Measurements from ENCODE around the gene CD8A.

Gene CD8A

DNA sequence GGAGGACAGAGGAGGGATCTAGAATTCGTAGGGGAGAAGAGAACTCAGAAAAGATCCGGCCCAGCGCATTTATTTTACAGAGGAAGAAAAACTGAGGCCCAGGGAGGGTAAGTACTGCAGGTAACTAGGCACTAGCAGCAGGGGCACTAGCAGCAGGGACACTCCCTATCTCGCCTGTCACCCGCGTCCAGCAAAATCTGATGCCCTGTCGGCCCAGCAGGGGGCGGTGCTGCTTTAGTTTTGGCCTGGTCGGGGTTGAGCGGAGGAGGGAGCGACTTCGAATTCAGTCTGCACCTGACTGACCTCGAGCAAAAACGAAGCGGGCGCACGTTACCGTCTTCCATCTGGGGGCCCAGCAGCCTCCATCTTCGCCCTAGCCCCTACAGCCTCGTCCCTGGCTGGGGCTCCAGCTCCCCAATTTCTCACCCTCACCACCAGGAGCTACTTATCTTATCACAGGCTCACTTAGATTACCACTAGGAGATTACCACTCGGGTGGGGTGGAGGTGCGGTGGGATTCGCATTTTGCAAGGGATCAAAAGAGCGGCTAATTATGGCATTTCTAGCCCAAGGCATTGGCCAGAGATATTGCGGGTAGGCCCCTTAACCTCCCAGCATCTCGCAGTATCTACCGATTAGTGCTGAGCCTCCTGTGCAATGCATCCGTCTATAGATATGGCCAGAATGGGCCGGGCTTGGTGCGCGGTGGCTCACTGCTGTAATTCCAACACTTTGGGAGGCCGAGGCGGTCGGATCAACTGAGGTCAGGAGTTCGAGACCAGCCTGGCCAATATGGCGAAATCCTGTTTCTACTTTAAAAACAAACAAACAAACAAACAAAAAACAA, 17.8 kb upstream of the CD8A start:
- peak; percentile 93 for DNase-seq

DNA sequence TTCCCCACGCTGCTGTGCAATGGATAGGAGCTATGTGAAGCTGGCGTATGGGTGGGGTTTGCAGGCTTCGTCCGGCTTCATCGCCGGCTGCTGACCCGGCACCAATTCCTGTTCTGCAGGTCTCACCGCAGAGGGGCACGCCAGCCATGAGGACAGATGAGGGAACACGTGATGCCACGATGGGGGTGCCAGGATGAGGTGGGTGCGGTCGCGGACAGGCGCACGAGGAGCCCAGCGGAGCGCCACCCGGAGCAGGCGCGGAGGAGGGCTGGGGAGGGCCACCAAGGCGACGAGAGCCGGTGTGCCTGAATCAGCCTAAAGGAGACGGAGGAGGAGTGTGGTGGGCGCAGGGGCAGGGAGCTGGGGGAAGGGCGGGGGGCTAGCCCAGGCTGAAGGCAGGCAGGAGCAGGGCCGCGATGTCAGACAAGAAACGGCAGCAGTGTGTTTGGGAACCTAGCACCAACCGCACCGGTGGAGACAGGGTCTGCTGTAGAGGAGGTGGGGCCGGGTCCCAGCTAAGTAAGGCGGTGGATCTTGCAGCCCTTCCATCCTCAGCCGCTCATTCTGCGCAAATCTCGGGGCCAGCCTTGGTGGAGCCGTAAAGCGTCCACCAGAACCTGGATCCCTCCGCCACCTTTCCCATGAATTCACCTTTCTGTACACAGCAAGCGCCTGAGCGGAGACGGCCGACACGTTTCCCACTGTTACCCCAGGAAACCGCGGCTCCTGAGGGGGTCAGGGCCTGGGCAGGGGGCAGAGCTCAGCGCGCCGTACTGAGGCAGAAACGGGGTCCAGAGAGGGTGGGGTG, 17.0 kb upstream of the CD8A start:
- DNase-seq: peak; percentile 78

GRCh38 chr2:86807133-86807467, 16.4 kb upstream of the CD8A start:
- no peak for DNase-seq

DNA sequence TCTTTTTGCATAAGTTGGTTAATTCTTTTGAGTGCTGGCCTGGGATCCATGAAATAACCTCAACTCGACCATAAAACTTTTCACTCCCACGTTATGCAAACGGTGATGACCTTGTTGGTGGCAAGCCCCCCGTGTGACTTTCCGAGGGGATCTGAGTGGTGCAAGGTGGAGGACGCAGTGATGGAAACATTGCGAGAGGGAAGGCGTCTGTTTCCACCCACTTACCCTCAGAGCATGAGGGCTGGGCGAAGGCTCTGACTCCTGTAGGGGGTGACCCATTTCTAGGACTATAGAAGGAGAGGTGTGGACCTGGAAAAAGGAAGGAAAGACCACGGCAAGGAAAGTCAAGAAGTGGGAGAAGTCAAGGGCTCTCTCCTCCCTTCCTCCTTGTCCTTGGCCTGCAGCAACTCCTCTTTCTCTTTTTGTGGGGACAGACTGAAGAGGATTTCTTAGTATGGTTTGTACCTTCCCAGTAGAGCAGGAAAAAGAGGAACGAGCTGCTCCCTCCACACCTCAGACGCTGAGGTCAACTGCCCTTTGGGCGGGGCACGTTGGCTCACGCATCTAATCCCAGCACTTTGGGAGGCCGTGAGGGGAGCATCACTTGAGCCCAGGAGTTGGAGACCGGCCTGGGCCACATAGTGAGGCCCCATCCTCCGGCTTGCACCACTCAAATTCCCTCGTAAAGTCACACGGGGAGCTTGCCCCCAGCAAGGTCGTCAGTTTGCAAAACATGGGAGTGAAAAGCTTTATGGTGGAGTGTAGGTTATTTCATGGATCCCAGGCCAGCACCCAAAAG, 15.5 kb upstream of the CD8A start:
- no peak for DNase-seq

- no peak for DNase-seq
Measured at GRCh38 chr2:86800856-86801567, 10.3 kb upstream of the CD8A start.

DNA sequence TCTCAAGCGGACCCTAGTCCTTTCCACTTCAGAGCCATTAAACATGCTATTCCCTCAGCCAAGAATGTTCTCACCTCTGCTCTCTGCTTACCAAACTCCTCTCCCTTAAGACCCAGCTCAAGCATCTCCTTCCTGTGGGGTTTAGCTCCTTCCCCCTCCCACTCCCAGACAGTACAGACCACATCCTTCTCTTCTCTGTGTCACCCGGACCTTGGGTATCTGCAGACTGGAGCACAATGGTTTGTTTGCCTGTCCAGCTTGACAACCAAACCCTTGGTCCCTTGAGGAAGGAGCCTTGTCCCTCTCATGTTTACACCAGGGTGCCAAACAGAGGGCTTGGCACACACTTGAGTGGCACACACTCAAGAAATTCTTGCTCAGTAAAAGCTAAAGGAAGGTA, 4.1 kb upstream of the CD8A start:
- no peak for DNase-seq

DNA sequence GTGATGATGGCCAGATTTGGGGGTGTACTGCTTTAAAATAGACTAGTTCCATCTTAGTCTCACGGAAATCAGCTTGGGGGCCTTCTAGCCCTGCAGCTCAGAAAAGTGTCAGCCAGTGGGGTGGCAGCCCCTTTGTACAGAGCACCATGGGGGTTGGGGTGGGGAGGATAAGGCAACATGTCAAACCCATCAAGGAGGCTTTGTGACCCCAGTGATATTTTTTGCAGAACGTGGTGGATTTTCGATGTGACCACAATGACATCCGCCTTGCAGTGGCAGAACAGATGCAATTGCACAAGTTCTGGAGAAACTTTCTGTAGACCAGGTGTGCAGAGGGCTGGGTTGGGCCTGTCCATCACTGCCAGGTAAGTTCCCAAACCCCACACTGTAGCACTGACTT, 3.0 kb upstream of the CD8A start:
- DNase-seq: no peak

- DNase-seq: no peak
Measured at GRCh38 chr2:86791573-86791972, 860 bp upstream of the CD8A start.

GRCh38 chr2:86790134-86790675, 508 bp downstream of the CD8A start:
- DNase-seq: no peak

DNA sequence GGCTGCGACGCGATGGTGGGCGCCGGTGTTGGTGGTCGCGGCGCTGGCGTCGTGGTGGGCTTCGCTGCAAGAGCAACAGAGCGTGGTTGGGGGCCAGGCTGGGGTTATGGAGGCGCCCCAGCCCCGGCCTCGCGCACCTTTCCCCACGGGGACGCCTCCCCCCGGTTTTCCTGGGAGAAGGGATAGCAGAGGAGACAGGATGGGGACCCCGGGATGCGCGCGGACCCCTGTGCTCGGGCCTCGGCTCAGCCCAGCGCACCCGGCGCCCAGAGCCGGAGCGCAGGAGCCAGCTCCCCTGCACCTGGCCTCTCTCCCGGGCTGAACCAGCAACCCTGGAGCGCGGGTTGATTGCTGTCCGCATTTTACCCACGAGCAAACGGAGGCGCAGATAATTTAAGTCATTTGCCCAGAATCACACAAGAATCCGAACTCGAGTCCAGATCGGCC, 1.0 kb downstream of the CD8A start:
- DNase-seq: no peak

DNA sequence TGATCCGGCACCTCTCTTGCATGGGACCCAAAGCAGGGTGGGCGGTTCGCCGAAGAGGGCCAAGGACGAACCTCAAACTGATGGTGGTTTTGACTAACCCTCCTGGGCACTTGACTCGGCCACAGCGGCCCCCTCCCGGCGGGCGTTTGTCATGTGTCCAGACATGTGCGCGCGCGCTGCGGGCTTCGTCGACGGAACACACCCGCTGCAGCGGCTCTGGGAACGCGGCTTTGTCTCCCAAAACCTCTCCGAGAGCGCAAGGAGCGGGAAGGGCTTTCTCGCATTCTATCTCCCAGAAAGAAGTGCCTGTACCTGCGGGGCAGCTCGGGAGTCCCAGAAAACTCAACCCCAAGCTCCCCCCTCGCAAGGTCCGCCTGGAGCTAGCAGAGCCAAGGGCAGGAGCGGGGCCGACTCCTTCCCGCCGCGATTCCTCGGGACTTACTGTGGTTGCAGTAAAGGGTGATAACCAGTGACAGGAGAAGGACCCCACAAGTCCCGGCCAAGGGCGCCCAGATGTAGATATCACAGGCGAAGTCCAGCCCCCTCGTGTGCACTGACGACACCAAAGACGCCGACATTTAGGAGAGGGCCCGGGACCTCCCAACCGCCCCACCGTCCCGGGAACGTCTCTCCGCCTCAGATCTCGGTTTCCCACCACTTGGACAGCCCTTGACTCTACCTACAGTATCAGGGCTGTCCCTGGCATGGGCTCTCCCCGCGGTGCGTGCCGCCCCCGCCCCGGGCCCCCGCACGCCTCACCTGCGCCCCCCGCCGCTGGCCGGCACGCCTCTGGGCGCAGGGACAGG, 1.6 kb downstream of the CD8A start:
- DNase-seq: no peak

- DNase-seq: no peak
Measured at GRCh38 chr2:86788165-86788564, 2.5 kb downstream of the CD8A start.

DNA sequence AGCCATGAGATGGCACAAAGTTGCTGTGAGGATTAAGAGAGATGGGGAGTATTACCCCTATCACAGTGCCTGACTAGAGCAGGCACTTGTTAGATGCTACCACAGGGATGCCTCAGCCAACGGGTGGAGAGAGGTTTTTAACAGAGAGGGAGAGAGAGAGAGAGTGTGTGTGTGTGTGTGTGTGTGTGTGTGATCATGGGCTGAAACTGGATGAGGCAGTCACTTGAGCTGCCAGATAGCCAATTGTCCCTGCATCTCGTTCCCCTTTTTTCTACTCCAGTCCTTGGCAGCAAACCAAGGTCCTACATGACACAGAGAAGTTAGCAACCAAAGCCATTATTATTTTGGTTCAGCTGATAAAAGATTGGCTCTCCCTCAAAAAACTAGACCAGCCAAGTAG, 3.0 kb downstream of the CD8A start:
- DNase-seq: no peak

GRCh38 chr2:86786001-86786536, 4.6 kb downstream of the CD8A start:
- no peak for DNase-seq

DNA sequence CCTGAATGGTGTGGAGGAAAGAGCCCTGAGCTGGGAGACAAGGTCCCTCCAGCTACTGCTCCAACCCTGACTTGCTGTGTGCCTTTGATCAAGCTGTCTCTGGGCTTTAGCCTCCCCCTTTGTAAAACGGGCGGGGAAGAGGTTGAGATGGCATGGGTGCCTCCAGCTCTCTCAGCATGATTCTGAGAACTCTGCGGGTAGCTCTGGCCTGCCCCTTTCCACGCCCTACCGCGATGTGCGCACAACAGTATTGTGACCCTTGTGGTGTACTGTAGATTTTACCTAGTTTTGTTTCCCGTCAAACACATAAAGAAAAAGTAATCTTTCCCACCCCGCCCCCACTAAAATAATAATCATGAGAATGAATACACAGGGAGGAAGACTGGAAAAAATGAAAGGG, 5.3 kb downstream of the CD8A start:
- DNase-seq: no peak

GRCh38 chr2:86783615-86784339, 6.9 kb downstream of the CD8A start:
- DNase-seq: no peak

- DNase-seq: no peak
Measured at GRCh38 chr2:86782748-86783147, 8.0 kb downstream of the CD8A start.

GRCh38 chr2:86781363-86781762, 9.3 kb downstream of the CD8A start:
- DNase-seq: no peak

DNA sequence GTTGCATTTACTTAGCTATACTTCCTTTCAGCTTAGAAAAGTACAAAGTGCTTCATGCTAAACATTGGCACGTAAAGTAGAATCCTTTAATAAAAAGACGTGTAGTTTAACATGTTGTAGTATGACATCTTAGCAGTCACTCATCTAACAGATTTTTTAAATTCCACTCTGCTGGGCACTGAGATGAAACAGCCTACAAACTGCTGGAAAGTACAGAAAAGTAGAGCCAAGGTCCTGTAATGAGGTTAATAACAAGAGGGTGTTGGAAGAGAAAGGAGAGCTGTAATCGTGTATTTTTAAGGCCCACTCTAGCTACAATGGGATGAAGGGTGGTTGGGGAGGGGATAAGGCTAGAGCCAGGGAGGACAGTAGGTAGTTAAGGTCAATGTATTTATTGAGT, 10.7 kb downstream of the CD8A start:
- DNase-seq: no peak

DNA sequence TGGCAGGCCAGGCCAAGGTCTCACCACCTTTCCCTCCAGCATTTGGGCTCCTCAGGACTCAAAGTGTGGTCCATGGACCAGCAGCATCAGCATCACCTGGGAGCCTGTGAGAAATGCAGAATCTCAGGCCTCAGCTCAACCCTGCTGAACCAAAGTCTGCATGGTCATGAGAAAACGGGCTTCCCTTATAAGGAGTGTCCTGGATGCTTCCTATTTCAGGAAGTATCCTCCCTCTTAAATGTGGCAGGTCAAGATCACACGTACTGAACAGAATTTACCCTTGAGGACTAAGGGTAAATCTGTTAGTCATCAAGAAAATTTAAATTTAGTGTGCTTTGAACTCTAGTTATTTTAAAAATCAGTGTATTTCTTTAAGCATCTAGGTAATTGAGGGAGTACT, 11.8 kb downstream of the CD8A start:
- no peak for DNase-seq

- no peak for DNase-seq
Measured at GRCh38 chr2:86776532-86776931, 14.2 kb downstream of the CD8A start.

All from NCI-H2171 treated with DMSO at 0.1 percent for 48 hours (cell line).